Trophoblast cell (in vitro differentiated cells and primary cell): ENCODE data around the gene YARS1.

Experiments used
- DNase-seq, 2 donors: peaks; one replicate each; pipeline ENCODE4 v3.0.0-alpha.2; 2016
- H2AFZ ChIP-seq: 2 replicates; pipeline ENCODE4 v1.6.1; 2013; ENCODE audit warnings: low read length, moderate library complexity, mild to moderate bottlenecking; ENCODE audit not compliant: insufficient read depth, poor library complexity
- H2AK5ac ChIP-seq: 2 replicates; pipeline ENCODE4 v1.6.1; 2013; ENCODE audit warnings: mild to moderate bottlenecking, low read length
- H2BK120ac ChIP-seq: 2 replicates; pipeline ENCODE4 v1.6.1; 2013; ENCODE audit warnings: low read length, mild to moderate bottlenecking, moderate library complexity; ENCODE audit not compliant: insufficient read depth, poor library complexity
- H2BK12ac ChIP-seq: 2 replicates; pipeline ENCODE4 v1.6.1; 2013; ENCODE audit warnings: mild to moderate bottlenecking, low read length, moderate library complexity
- H2BK5ac ChIP-seq: 2 replicates; pipeline ENCODE4 v1.6.1; 2013; ENCODE audit warnings: low read length, low read depth, moderate library complexity, mild to moderate bottlenecking; ENCODE audit not compliant: poor library complexity
- H3K14ac ChIP-seq: 2 replicates; pipeline ENCODE4 v1.6.1; 2013; ENCODE audit warnings: mild to moderate bottlenecking, low read length
- H3K18ac ChIP-seq: 2 replicates; pipeline ENCODE4 v1.6.1; 2013; ENCODE audit warnings: mild to moderate bottlenecking, low read length
- H3K23ac ChIP-seq: 2 replicates; pipeline ENCODE4 v1.6.1; 2013; ENCODE audit warnings: low read length
- H3K27ac ChIP-seq: 2 replicates; pipeline ENCODE4 v1.5.1; 2013; ENCODE audit warnings: low read depth, mild to moderate bottlenecking, inconsistent platforms, low read length, moderate library complexity
- H3K27me3 ChIP-seq: 2 replicates; pipeline ENCODE4 v1.6.1; 2013; ENCODE audit warnings: inconsistent platforms, mild to moderate bottlenecking, low read length, moderate library complexity; ENCODE audit not compliant: insufficient read depth
- H3K36me3 ChIP-seq, 2 experiments: 1 replicate in 1 of 2; 2 replicates in 1 of 2; pipeline ENCODE4 v1.6.1; 2013; ENCODE audit warnings: low read length in 2 of 2, mild to moderate bottlenecking in 2 of 2, moderate library complexity in 1 of 2; ENCODE audit not compliant: insufficient read depth in 2 of 2, control insufficient read depth in 1 of 2
- H3K4ac ChIP-seq: 2 replicates; pipeline ENCODE4 v1.6.1; 2013; ENCODE audit warnings: low read depth, mild to moderate bottlenecking, low read length, moderate library complexity
- H3K4me1 ChIP-seq, 2 experiments: 1 replicate in 1 of 2; 2 replicates in 1 of 2; pipeline ENCODE4 v1.6.1; 2013; ENCODE audit warnings: low read length in 2 of 2, mild to moderate bottlenecking in 2 of 2, moderate library complexity in 1 of 2; ENCODE audit not compliant: insufficient read depth in 2 of 2, control insufficient read depth in 1 of 2
- H3K4me2 ChIP-seq: 2 replicates; pipeline ENCODE4 v1.6.1; 2013; ENCODE audit warnings: inconsistent platforms, mild to moderate bottlenecking, low read length, moderate library complexity
- H3K4me3 ChIP-seq: 2 replicates; pipeline ENCODE4 v1.5.1; 2013; ENCODE audit warnings: mild to moderate bottlenecking, low read depth, low read length, inconsistent platforms
- H3K79me1 ChIP-seq: one replicate; pipeline ENCODE4 v1.6.1; 2013; ENCODE audit warnings: low read length
- H3K79me2 ChIP-seq: 2 replicates; pipeline ENCODE4 v1.6.1; 2013; ENCODE audit warnings: low read length, mild to moderate bottlenecking; ENCODE audit not compliant: control insufficient read depth, insufficient read depth, poor library complexity
- H3K9ac ChIP-seq: 2 replicates; pipeline ENCODE4 v1.6.1; 2013; ENCODE audit warnings: mild to moderate bottlenecking, low read length
- H3K9me3 ChIP-seq: 2 replicates; pipeline ENCODE4 v1.6.1; 2013; ENCODE audit warnings: low read depth, mild to moderate bottlenecking, control low read depth, inconsistent platforms, low read length; ENCODE audit not compliant: insufficient read depth
- H4K12ac ChIP-seq: 2 replicates; pipeline ENCODE4 v1.6.1; 2013; ENCODE audit warnings: low read depth, mild to moderate bottlenecking, low read length, moderate library complexity
- H4K8ac ChIP-seq: 2 replicates; pipeline ENCODE4 v1.6.1; 2013; ENCODE audit warnings: low read depth, mild to moderate bottlenecking, low read length, moderate library complexity
- H4K91ac ChIP-seq: one replicate; pipeline ENCODE4 v1.6.1; 2013; ENCODE audit warnings: low read depth, mild to moderate bottlenecking, low read length, moderate library complexity
- WGBS: extraction: QIAGEN DNeasy Blood & Tissue Kit; methylation state at CpG from one replicate; pipeline ENCODE4 v1.1.7; 2013; ENCODE audit warnings: missing lambda C conversion rate; ENCODE audit not compliant: insufficient read length, insufficient coverage; ENCODE audit errors: extremely low coverage; 5-methylcytosine and 5-hydroxymethylcytosine counted together

Gene YARS1

GRCh38 chr1:32780005-32780404, 37.2 kb downstream of the YARS1 start:
- no peak overlapping the region for H3K14ac ChIP-seq
- no peak overlapping the region for H3K23ac ChIP-seq
- H3K9me3 ChIP-seq = no peaks in the 10 kb centered on the region
- no peak overlapping the region for H3K27ac ChIP-seq
- peaks cover 36 to 63% of the 10 kb centered on the region in 2 experiments for H3K36me3 ChIP-seq
- H2BK5ac ChIP-seq = no peak overlapping the region
- no CpG with 5 or more reads among the region's 8 CpGs for WGBS
- H3K4me3 ChIP-seq = no peak overlapping the region
- no peak overlapping the region for H3K4me2 ChIP-seq
- no peak overlapping the region for H2AFZ ChIP-seq
- no peaks in the 10 kb centered on the region for H3K4me1 ChIP-seq
- no peak overlapping the region for H4K91ac ChIP-seq
- no peak overlapping the region for H2BK120ac ChIP-seq
- no peak overlapping the region for H3K9ac ChIP-seq
- no peak for DNase-seq
- no peak overlapping the region for H3K18ac ChIP-seq
- no peak overlapping the region for H2AK5ac ChIP-seq
- H4K8ac ChIP-seq = no peak overlapping the region
- no peaks in the 10 kb centered on the region for H3K79me2 ChIP-seq
- no peaks in the 10 kb centered on the region for H3K27me3 ChIP-seq
- H3K79me1 ChIP-seq = no peaks in the 10 kb centered on the region
- no peak overlapping the region for H2BK12ac ChIP-seq
- no peak overlapping the region for H3K4ac ChIP-seq
- no peak overlapping the region for H4K12ac ChIP-seq

GRCh38 chr1:32779242-32779641, 37.9 kb downstream of the YARS1 start:
- Histone ChIP-seq H3K36me3 (peaks cover 39 to 67% of the 10 kb centered on the region in 2 experiments), H3K79me1 (no peaks in the 10 kb centered on the region), H3K23ac (no peak overlapping the region), H2BK12ac (no peak overlapping the region), H4K12ac (no peak overlapping the region), H2AK5ac (no peak overlapping the region), H3K4me1 (no peaks in the 10 kb centered on the region), H3K4ac (no peak overlapping the region), H2BK5ac (no peak overlapping the region), H3K79me2 (no peaks in the 10 kb centered on the region), H3K27ac (no peak overlapping the region), H3K18ac (no peak overlapping the region), H3K9me3 (no peaks in the 10 kb centered on the region), H4K91ac (no peak overlapping the region), H2BK120ac (no peak overlapping the region), H3K4me3 (no peak overlapping the region), H3K9ac (no peak overlapping the region), H3K4me2 (no peak overlapping the region), H2AFZ (no peak overlapping the region), H4K8ac (no peak overlapping the region), H3K14ac (no peak overlapping the region), H3K27me3 (no peaks in the 10 kb centered on the region)
- no CpG with 5 or more reads among the region's 5 CpGs for WGBS
- no peak for DNase-seq

- no peak overlapping the region for H2BK5ac ChIP-seq
- no peak overlapping the region for H3K23ac ChIP-seq
- no peak overlapping the region for H4K8ac ChIP-seq
- no peaks in the 10 kb centered on the region for H3K79me1 ChIP-seq
- H3K4ac ChIP-seq = no peak overlapping the region
- H3K14ac ChIP-seq = no peak overlapping the region
- H2BK12ac ChIP-seq = no peak overlapping the region
- WGBS = no CpG with 5 or more reads among the region's 13 CpGs
- H3K27me3 ChIP-seq = no peaks in the 10 kb centered on the region
- H3K4me3 ChIP-seq = no peak overlapping the region
- peaks cover 64 to 72% of the 10 kb centered on the region in 2 experiments for H3K36me3 ChIP-seq
- no peak overlapping the region for H2BK120ac ChIP-seq
- no peak for DNase-seq
- H3K27ac ChIP-seq = no peak overlapping the region
- H3K9ac ChIP-seq = no peak overlapping the region
- no peak overlapping the region for H3K4me2 ChIP-seq
- H3K4me1 ChIP-seq = peaks cover 4% of the 10 kb centered on the region in 2 experiments
- no peak overlapping the region for H4K12ac ChIP-seq
- H3K9me3 ChIP-seq = no peaks in the 10 kb centered on the region
- no peak overlapping the region for H3K18ac ChIP-seq
- no peaks in the 10 kb centered on the region for H3K79me2 ChIP-seq
- H2AK5ac ChIP-seq = no peak overlapping the region
- H2AFZ ChIP-seq = no peak overlapping the region
- no peak overlapping the region for H4K91ac ChIP-seq
Observed at GRCh38 chr1:32775640-32776337, 41.4 kb downstream of the YARS1 start.

GRCh38 chr1:32774950-32775634, 42.1 kb downstream of the YARS1 start:
- no peak overlapping the region for H3K4me2 ChIP-seq
- H3K9ac ChIP-seq = no peak overlapping the region
- WGBS = no CpG with 5 or more reads among the region's 2 CpGs
- no peak overlapping the region for H3K4ac ChIP-seq
- H3K27ac ChIP-seq = no peak overlapping the region
- H4K12ac ChIP-seq = no peak overlapping the region
- no peak overlapping the region for H4K91ac ChIP-seq
- H2BK12ac ChIP-seq = no peak overlapping the region
- H2AFZ ChIP-seq = no peak overlapping the region
- H3K4me3 ChIP-seq = no peak overlapping the region
- H3K14ac ChIP-seq = no peak overlapping the region
- no peak for DNase-seq
- no peaks in the 10 kb centered on the region for H3K79me1 ChIP-seq
- H3K23ac ChIP-seq = no peak overlapping the region
- H3K36me3 ChIP-seq = peaks cover 66 to 71% of the 10 kb centered on the region in 2 experiments
- H4K8ac ChIP-seq = no peak overlapping the region
- no peaks in the 10 kb centered on the region for H3K9me3 ChIP-seq
- H2BK5ac ChIP-seq = no peak overlapping the region
- H2BK120ac ChIP-seq = no peak overlapping the region
- H3K18ac ChIP-seq = no peak overlapping the region
- H3K27me3 ChIP-seq = no peaks in the 10 kb centered on the region
- H2AK5ac ChIP-seq = no peak overlapping the region
- H3K4me1 ChIP-seq = peaks cover 7 to 9% of the 10 kb centered on the region in 2 experiments
- no peaks in the 10 kb centered on the region for H3K79me2 ChIP-seq
